Measurements from ENCODE around the gene INSYN2B. TPM values are rescaled to one million over a fixed set of nuclear protein-coding genes. Genes with fewer than 3 reads are reported as not detected.

Gene INSYN2B
- total RNA-seq, 1 experiment from 2014 or later: 10.8 TPM

- intact Hi-C loops (cut with micrococcal nuclease; ENCODE audit: unreplicated experiment): no loop called here
- ChIA-PET CTCF (no interaction called here), POLR2A (ENCODE audit: low non-redundant PET) (no interaction called here)
- Histone ChIP-seq H3K27me3 (replicated peaks; ENCODE audit: insufficient read depth, low read depth, low read length, poor library complexity) (no peaks in the 10 kb centered on the region), H3K4me3 (ENCODE audit: low read depth, low read length, poor library complexity, severe bottlenecking) (no peak overlapping the region), H3K27ac (ENCODE audit: low read depth, low read length, poor library complexity, severe bottlenecking) (no peak overlapping the region), H3K36me3 (ENCODE audit: insufficient read depth, low read length, poor library complexity, severe bottlenecking) (peaks cover 7% of the 10 kb centered on the region), H3K4me1 (ENCODE audit: insufficient read depth, low read length, poor library complexity, severe bottlenecking) (no peaks in the 10 kb centered on the region), H3K9me3 (ENCODE audit: low read depth, low read length, poor library complexity, severe bottlenecking) (no peaks in the 10 kb centered on the region)
- BruUV-seq (replicated peaks): no TSS peak
- TF ChIP-seq EZH2 (IDR thresholded peaks at IDR 0.05; ENCODE audit: borderline replicate concordance, low read depth, low read length, poor library complexity, severe bottlenecking): no peak
- TF ChIP-seq CTCF (conservative IDR thresholded peaks at IDR 0.05; ENCODE audit: low read depth, low read length): no peak
- no peak for DNase-seq (ENCODE audit: low spot score)
These were observed 98.5 kb downstream of the INSYN2B start for GRCh38 chr5:169881702-169882303.

- intact Hi-C loops (cut with micrococcal nuclease; ENCODE audit: unreplicated experiment): no loop called here
- no peak overlapping the region for H3K4me3 ChIP-seq (ENCODE audit: low read depth, low read length, poor library complexity, severe bottlenecking)
- no peak for DNase-seq (ENCODE audit: low spot score)
- no peaks in the 10 kb centered on the region for H3K9me3 ChIP-seq (ENCODE audit: low read depth, low read length, poor library complexity, severe bottlenecking)
- no peak overlapping the region for H3K27ac ChIP-seq (ENCODE audit: low read depth, low read length, poor library complexity, severe bottlenecking)
- H3K36me3 ChIP-seq (ENCODE audit: insufficient read depth, low read length, poor library complexity, severe bottlenecking): peaks cover 7% of the 10 kb centered on the region
- no peaks in the 10 kb centered on the region for H3K27me3 ChIP-seq (replicated peaks; ENCODE audit: insufficient read depth, low read depth, low read length, poor library complexity)
- no peaks in the 10 kb centered on the region for H3K4me1 ChIP-seq (ENCODE audit: insufficient read depth, low read length, poor library complexity, severe bottlenecking)
- ChIA-PET CTCF (no interaction called here), POLR2A (ENCODE audit: low non-redundant PET) (no interaction called here)
- TF ChIP-seq EZH2 (IDR thresholded peaks at IDR 0.05; ENCODE audit: borderline replicate concordance, low read depth, low read length, poor library complexity, severe bottlenecking) (no peak), CTCF (conservative IDR thresholded peaks at IDR 0.05; ENCODE audit: low read depth, low read length) (no peak)
- BruUV-seq (replicated peaks): no TSS peak
These were observed 99.5 kb downstream of the INSYN2B start for GRCh38 chr5:169880785-169881184.

- POLR2A ChIA-PET (ENCODE audit: low non-redundant PET): no interaction called here
These were observed 100.2 kb downstream of the INSYN2B start for GRCh38 chr5:169880012-169880663.

More at GRCh38 chr5:169880012-169880663, 100.2 kb downstream of the INSYN2B start:
- intact Hi-C loops (cut with micrococcal nuclease; ENCODE audit: unreplicated experiment): no loop called here
- no peaks in the 10 kb centered on the region for H3K27me3 ChIP-seq (replicated peaks; ENCODE audit: insufficient read depth, low read depth, low read length, poor library complexity)
- CTCF ChIA-PET: no interaction called here
- TF ChIP-seq EZH2 (IDR thresholded peaks at IDR 0.05; ENCODE audit: borderline replicate concordance, low read depth, low read length, poor library complexity, severe bottlenecking) (no peak), CTCF (conservative IDR thresholded peaks at IDR 0.05; ENCODE audit: low read depth, low read length) (no peak)
- H3K27ac ChIP-seq (ENCODE audit: low read depth, low read length, poor library complexity, severe bottlenecking): no peak overlapping the region
- H3K4me1 ChIP-seq (ENCODE audit: insufficient read depth, low read length, poor library complexity, severe bottlenecking): no peaks in the 10 kb centered on the region
- H3K4me3 ChIP-seq (ENCODE audit: low read depth, low read length, poor library complexity, severe bottlenecking): no peak overlapping the region
- BruUV-seq (replicated peaks): no TSS peak
- DNase-seq (ENCODE audit: low spot score): no peak
- no peaks in the 10 kb centered on the region for H3K9me3 ChIP-seq (ENCODE audit: low read depth, low read length, poor library complexity, severe bottlenecking)
- H3K36me3 ChIP-seq (ENCODE audit: insufficient read depth, low read length, poor library complexity, severe bottlenecking): peaks cover 7% of the 10 kb centered on the region

All from A673 (cell line).